Mesenchymal stem cell (in vitro differentiated cells and primary cell): Measurements from ENCODE around the gene SGIP1.
A peak's percentile ranks its signal among the peaks of the same experiment; 100 is the strongest.

Experiments used
- DNase-seq: peaks from one replicate; pipeline ENCODE4 v3.0.0-alpha.2; 2013
- H2AFZ ChIP-seq: one replicate; pipeline ENCODE4 v1.6.1; 2013; ENCODE audit warnings: low read depth, mild to moderate bottlenecking, control low read depth, inconsistent platforms, low read length, moderate library complexity
- H2AK5ac ChIP-seq: 2 replicates; pipeline ENCODE4 v1.6.1; 2013; ENCODE audit warnings: low read length, moderate library complexity, mild to moderate bottlenecking, inconsistent platforms; ENCODE audit not compliant: severe bottlenecking
- H2BK120ac ChIP-seq: one replicate; pipeline ENCODE4 v1.6.1; 2013; ENCODE audit warnings: low read depth, mild to moderate bottlenecking, inconsistent platforms, low read length, moderate library complexity
- H2BK12ac ChIP-seq, 2 experiments: one replicate each; pipeline ENCODE4 v1.6.1; 2013; ENCODE audit warnings: inconsistent platforms in 2 of 2, low read length in 2 of 2, mild to moderate bottlenecking in 2 of 2, moderate library complexity in 2 of 2, control low read depth in 1 of 2
- H2BK15ac ChIP-seq: one replicate; pipeline ENCODE4 v1.6.1; 2013; ENCODE audit warnings: mild to moderate bottlenecking, low read depth, inconsistent platforms; ENCODE audit not compliant: poor library complexity, severe bottlenecking
- H2BK5ac ChIP-seq: 2 replicates; pipeline ENCODE4 v1.6.1; 2013; ENCODE audit warnings: low read depth, mild to moderate bottlenecking, low read length, control low read depth, inconsistent platforms; ENCODE audit not compliant: poor library complexity, severe bottlenecking
- H3K14ac ChIP-seq, 2 experiments: one replicate each; pipeline ENCODE4 v1.6.1; 2013; ENCODE audit warnings: inconsistent platforms in 2 of 2, low read length in 2 of 2, control low read depth in 1 of 2, mild to moderate bottlenecking in 1 of 2, moderate library complexity in 1 of 2
- H3K18ac ChIP-seq, 2 experiments: one replicate each; pipeline ENCODE4 v1.6.1; 2013; ENCODE audit warnings: inconsistent platforms in 2 of 2, low read length in 2 of 2, control low read depth in 1 of 2, low read depth in 1 of 2, mild to moderate bottlenecking in 1 of 2
- H3K23ac ChIP-seq, 2 experiments: one replicate each; pipeline ENCODE4 v1.6.1; 2013; ENCODE audit warnings: inconsistent platforms in 2 of 2, low read length in 2 of 2, mild to moderate bottlenecking in 2 of 2, moderate library complexity in 2 of 2, control low read depth in 1 of 2
- H3K27ac ChIP-seq: 2 replicates; pipeline ENCODE4 v1.5.1; 2013; ENCODE audit warnings: mild to moderate bottlenecking, moderate library complexity, low read length, control low read depth, inconsistent platforms; ENCODE audit not compliant: poor library complexity, severe bottlenecking
- H3K27me3 ChIP-seq, 2 experiments: 2 replicates each; pipeline versions ENCODE4 v1.6.1 to v1.7.0; 2013; ENCODE audit warnings: low read length in 2 of 2, mild to moderate bottlenecking in 2 of 2, moderate library complexity in 2 of 2, control low read depth in 1 of 2, inconsistent platforms in 1 of 2; ENCODE audit not compliant: control insufficient read depth in 1 of 2, insufficient read depth in 1 of 2
- H3K36me3 ChIP-seq, 2 experiments: 2 replicates each; pipeline versions ENCODE4 v1.6.1 to v1.7.0; 2013; ENCODE audit warnings: low read length in 2 of 2, control low read depth in 1 of 2, inconsistent platforms in 1 of 2, low read depth in 1 of 2, mild to moderate bottlenecking in 1 of 2; ENCODE audit not compliant: insufficient read depth in 2 of 2, control insufficient read depth in 1 of 2
- H3K4ac ChIP-seq, 2 experiments: one replicate each; pipeline ENCODE4 v1.6.1; 2013; ENCODE audit warnings: inconsistent platforms in 2 of 2, low read length in 2 of 2, mild to moderate bottlenecking in 2 of 2, moderate library complexity in 2 of 2, control low read depth in 1 of 2, low read depth in 1 of 2
- H3K4me1 ChIP-seq: 2 replicates; pipeline ENCODE4 v1.6.1; 2013; ENCODE audit warnings: low read depth, low read length, control low read depth; ENCODE audit not compliant: control insufficient read depth, insufficient read depth
- H3K4me2 ChIP-seq: 2 replicates; pipeline ENCODE4 v1.6.1; 2013; ENCODE audit warnings: low read length, mild to moderate bottlenecking, inconsistent platforms; ENCODE audit not compliant: poor library complexity, severe bottlenecking
- H3K4me3 ChIP-seq, 2 experiments: 2 replicates each; pipeline versions ENCODE4 v1.5.1 to v1.7.0; 2013; ENCODE audit warnings: low read length in 2 of 2, mild to moderate bottlenecking in 2 of 2, control low read depth in 1 of 2, low read depth in 1 of 2; ENCODE audit not compliant: insufficient read depth in 1 of 2
- H3K79me1 ChIP-seq: replicated peaks from 2 replicates; pipeline ENCODE4 v1.6.1; 2013; ENCODE audit warnings: mild to moderate bottlenecking, control low read depth, low read length, inconsistent platforms; ENCODE audit not compliant: poor library complexity, severe bottlenecking
- H3K9ac ChIP-seq: 2 replicates; pipeline ENCODE4 v1.7.0; 2013; ENCODE audit warnings: mild to moderate bottlenecking, low read length, moderate library complexity
- H3K9me3 ChIP-seq: 2 replicates; pipeline ENCODE4 v1.7.0; 2013; ENCODE audit warnings: mild to moderate bottlenecking, low read length; ENCODE audit not compliant: control insufficient read depth
- H4K8ac ChIP-seq: one replicate; pipeline ENCODE4 v1.6.1; 2013; ENCODE audit warnings: inconsistent platforms, mild to moderate bottlenecking, low read length, moderate library complexity
- H4K91ac ChIP-seq: one replicate; pipeline ENCODE4 v1.6.1; 2013; ENCODE audit warnings: mild to moderate bottlenecking, low read length, inconsistent platforms
- WGBS: methylation state at CpG from one replicate; pipeline ENCODE4 v1.1.7; 2013; ENCODE audit warnings: mixed read lengths; 5-methylcytosine and 5-hydroxymethylcytosine counted together

SGIP1 gene

GRCh38 chr1:66760506-66760905 lies 226.6 kb downstream of the SGIP1 start:
- Histone ChIP-seq H2AFZ (no peak overlapping the region), H3K27ac (no peak overlapping the region), H4K91ac (no peak overlapping the region), H3K27me3 (no peaks in the 10 kb centered on the region), H3K23ac (no peak overlapping the region), H3K4me2 (no peak overlapping the region), H3K4me1 (no peaks in the 10 kb centered on the region), H3K36me3 (no peaks in the 10 kb centered on the region), H3K9ac (no peak overlapping the region), H4K8ac (no peak overlapping the region), H3K4me3 (no peak overlapping the region), H2BK120ac (no peak overlapping the region), H2BK5ac (no peak overlapping the region), H3K4ac (no peak overlapping the region), H2BK12ac (no peak overlapping the region), H3K14ac (no peak overlapping the region), H2BK15ac (no peak overlapping the region), H3K9me3 (no peaks in the 10 kb centered on the region), H3K18ac (no peak overlapping the region), H2AK5ac (no peak overlapping the region), H3K79me1 (no peaks in the 10 kb centered on the region)
- WGBS = 89% methylated on average over 1 of the region's 1 CpG
- DNase-seq = no peak

GRCh38 chr1:66761221-66761620 lies 227.3 kb downstream of the SGIP1 start:
- Histone ChIP-seq H2AFZ (no peak overlapping the region), H3K14ac (peak overlapping the region in 1 of 2 experiments; percentile 21), H4K8ac (no peak overlapping the region), H3K36me3 (no peaks in the 10 kb centered on the region), H3K4me3 (no peak overlapping the region), H3K79me1 (no peaks in the 10 kb centered on the region), H3K23ac (no peak overlapping the region), H3K4ac (no peak overlapping the region), H2BK120ac (no peak overlapping the region), H2AK5ac (no peak overlapping the region), H3K9me3 (no peaks in the 10 kb centered on the region), H4K91ac (no peak overlapping the region), H2BK15ac (no peak overlapping the region), H3K18ac (peak overlapping the region in 1 of 2 experiments; percentile 21), H2BK12ac (no peak overlapping the region), H3K4me2 (no peak overlapping the region), H3K27me3 (no peaks in the 10 kb centered on the region), H3K4me1 (no peaks in the 10 kb centered on the region), H3K27ac (no peak overlapping the region), H2BK5ac (no peak overlapping the region), H3K9ac (no peak overlapping the region)
- DNase-seq = peak; percentile 52
- no CpG with 5 or more reads among the region's 2 CpGs for WGBS

GRCh38 chr1:66764994-66765578 lies 231.1 kb downstream of the SGIP1 start:
- H2AFZ ChIP-seq = no peak overlapping the region
- H3K9me3 ChIP-seq = no peaks in the 10 kb centered on the region
- H3K14ac ChIP-seq = no peak overlapping the region
- no peak overlapping the region for H3K4me3 ChIP-seq
- H3K18ac ChIP-seq = no peak overlapping the region
- no peak overlapping the region for H3K4ac ChIP-seq
- no peaks in the 10 kb centered on the region for H3K36me3 ChIP-seq
- no peaks in the 10 kb centered on the region for H3K79me1 ChIP-seq
- no peak overlapping the region for H4K8ac ChIP-seq
- H3K9ac ChIP-seq = peak overlapping the region; percentile 49
- H3K4me2 ChIP-seq = no peak overlapping the region
- H3K27me3 ChIP-seq = no peaks in the 10 kb centered on the region
- DNase-seq = peak; percentile 59
- no peak overlapping the region for H4K91ac ChIP-seq
- H3K4me1 ChIP-seq = no peaks in the 10 kb centered on the region
- no peak overlapping the region for H2BK12ac ChIP-seq
- no CpG with 5 or more reads among the region's 3 CpGs for WGBS
- H2BK120ac ChIP-seq = no peak overlapping the region
- H2BK15ac ChIP-seq = no peak overlapping the region
- H3K23ac ChIP-seq = no peak overlapping the region
- no peak overlapping the region for H3K27ac ChIP-seq
- H2AK5ac ChIP-seq = no peak overlapping the region
- no peak overlapping the region for H2BK5ac ChIP-seq

- Histone ChIP-seq H2BK15ac (no peak overlapping the region), H2AFZ (no peak overlapping the region), H2AK5ac (no peak overlapping the region), H2BK12ac (no peak overlapping the region), H3K9ac (no peak overlapping the region), H3K4me2 (no peak overlapping the region), H3K9me3 (no peaks in the 10 kb centered on the region), H3K4me3 (no peak overlapping the region), H2BK5ac (no peak overlapping the region), H3K18ac (no peak overlapping the region), H3K27ac (no peak overlapping the region), H3K79me1 (no peaks in the 10 kb centered on the region), H3K4ac (no peak overlapping the region), H4K91ac (no peak overlapping the region), H3K36me3 (no peaks in the 10 kb centered on the region), H3K23ac (no peak overlapping the region), H3K14ac (no peak overlapping the region), H3K27me3 (no peaks in the 10 kb centered on the region), H4K8ac (no peak overlapping the region), H2BK120ac (no peak overlapping the region), H3K4me1 (no peaks in the 10 kb centered on the region)
- DNase-seq = no peak
These were observed 233.7 kb downstream of the SGIP1 start for GRCh38 chr1:66767626-66768025.
